ENCODE data around the gene RARG.

DNA sequence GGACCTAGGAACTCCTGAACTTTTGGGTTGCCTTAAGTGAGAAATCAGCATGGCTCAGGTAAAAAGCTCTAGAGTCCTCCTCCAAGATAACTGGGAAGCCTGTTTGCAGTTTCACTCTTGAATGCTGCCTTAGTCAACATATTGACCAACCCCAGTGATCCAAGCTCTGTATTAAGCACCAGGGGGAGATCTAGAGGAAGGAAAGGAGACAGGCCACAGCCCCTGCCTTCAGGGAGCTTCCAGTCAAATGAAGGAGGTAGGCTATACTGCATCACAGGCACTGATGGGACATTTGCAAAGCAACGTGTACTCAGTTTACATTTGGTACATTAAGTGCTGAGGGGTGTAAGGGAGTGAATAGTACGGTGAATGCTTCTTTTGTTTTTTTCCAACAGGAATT is 50.1 kb downstream of the RARG start:
- TF ChIP-seq, protein P1, sequence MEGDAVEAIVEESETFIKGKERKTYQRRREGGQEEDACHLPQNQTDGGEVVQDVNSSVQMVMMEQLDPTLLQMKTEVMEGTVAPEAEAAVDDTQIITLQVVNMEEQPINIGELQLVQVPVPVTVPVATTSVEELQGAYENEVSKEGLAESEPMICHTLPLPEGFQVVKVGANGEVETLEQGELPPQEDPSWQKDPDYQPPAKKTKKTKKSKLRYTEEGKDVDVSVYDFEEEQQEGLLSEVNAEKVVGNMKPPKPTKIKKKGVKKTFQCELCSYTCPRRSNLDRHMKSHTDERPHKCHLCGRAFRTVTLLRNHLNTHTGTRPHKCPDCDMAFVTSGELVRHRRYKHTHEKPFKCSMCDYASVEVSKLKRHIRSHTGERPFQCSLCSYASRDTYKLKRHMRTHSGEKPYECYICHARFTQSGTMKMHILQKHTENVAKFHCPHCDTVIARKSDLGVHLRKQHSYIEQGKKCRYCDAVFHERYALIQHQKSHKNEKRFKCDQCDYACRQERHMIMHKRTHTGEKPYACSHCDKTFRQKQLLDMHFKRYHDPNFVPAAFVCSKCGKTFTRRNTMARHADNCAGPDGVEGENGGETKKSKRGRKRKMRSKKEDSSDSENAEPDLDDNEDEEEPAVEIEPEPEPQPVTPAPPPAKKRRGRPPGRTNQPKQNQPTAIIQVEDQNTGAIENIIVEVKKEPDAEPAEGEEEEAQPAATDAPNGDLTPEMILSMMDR (IDR thresholded peaks at IDR 0.05) = no peak
- TF ChIP-seq EZH2 (IDR thresholded peaks at IDR 0.05; ENCODE audit: borderline replicate concordance, insufficient read depth, low read depth, low read length, poor library complexity, severe bottlenecking) = no peak

All from B cell (primary cell).